ENCODE measurements around the gene RHBDL2. TPM values are rescaled to one million over a fixed set of nuclear protein-coding genes. Genes with fewer than 3 reads are reported as not detected.

The RHBDL2 gene
- total and polyA plus RNA-seq, 2 experiments from 2014 or later = 0.22 to 1.4 TPM

DNA sequence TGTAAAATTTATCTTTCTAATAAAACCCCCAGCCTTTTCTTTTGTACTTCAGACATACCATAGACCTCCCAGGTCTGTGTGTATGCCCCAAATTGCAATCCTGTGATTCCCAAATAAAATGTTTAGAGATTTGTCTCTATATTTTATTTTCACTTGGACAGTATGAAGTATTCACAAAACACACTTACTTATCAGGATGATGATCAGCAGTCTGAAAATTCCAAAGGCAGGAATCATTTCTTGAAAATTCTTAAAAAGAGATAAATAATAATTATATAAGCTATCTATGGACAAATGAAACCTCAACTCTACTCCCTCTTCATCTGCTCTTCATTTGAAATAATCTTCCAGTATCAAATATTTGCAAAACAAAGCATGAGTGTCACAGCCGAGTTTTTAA is 48.7 kb downstream of the RHBDL2 start:
- TF ChIP-seq EZH2 (IDR thresholded peaks at IDR 0.05; ENCODE audit: insufficient read depth, poor library complexity, severe bottlenecking) (no peak), EZH2phosphoT487 (IDR thresholded peaks at IDR 0.05; ENCODE audit: insufficient read depth, low read depth) (no peak)
- Histone ChIP-seq H3K27ac (no peak overlapping the region), H3K36me3 (ENCODE audit: low read depth) (no peaks in the 10 kb centered on the region), H3K27me3 (replicated peaks; ENCODE audit: insufficient read depth) (no peaks in the 10 kb centered on the region), H3K79me2 (ENCODE audit: insufficient read depth) (no peaks in the 10 kb centered on the region), H3F3A (ENCODE audit: insufficient read depth) (no peaks in the 10 kb centered on the region), H3K4me3 (no peak overlapping the region), H2AFZ (no peak overlapping the region), H3K4me1 (ENCODE audit: insufficient read depth) (peaks cover 6% of the 10 kb centered on the region; the same call in 1 of the 2 replicates), H3K4me2 (ENCODE audit: unreplicated experiment) (no peak overlapping the region), H3K9me2 (ENCODE audit: insufficient read depth) (no peaks in the 10 kb centered on the region), H3K9ac (no peak overlapping the region), H4K20me1 (ENCODE audit: insufficient read depth) (no peaks in the 10 kb centered on the region), H3K9me3 (ENCODE audit: low read depth) (no peaks in the 10 kb centered on the region)
- no peak for DNase-seq
- in situ Hi-C loops (cut with MboI) = no loop called here
- WGBS, 2 experiments (ENCODE audit: low coverage in 1 of 2, low lambda C conversion rate in 2 of 2, missing lambda C conversion rate in 2 of 2) = 46% methylated on average over 1 of the region's 1 CpG

DNA sequence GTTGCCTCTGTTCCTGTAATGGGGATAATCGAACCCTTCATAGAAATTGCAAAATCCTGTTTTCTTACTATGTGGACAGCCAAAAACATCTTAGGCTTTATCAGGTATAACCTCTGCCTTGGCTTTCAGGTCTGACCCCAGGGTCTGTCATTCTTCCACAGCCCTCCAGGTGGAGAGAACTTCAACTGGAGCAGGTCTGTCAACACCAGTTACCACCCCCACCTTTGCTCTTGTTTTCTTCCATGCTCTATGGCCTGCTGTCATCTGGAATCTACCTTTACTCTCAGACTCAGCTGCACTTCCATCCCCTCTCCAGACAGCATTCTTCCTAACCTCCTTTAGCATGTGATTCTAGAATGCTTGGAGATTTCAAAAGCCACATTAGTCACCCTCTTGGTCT is 49.9 kb downstream of the RHBDL2 start:
- Histone ChIP-seq H2AFZ (no peak overlapping the region), H3K27me3 (replicated peaks; ENCODE audit: insufficient read depth) (no peaks in the 10 kb centered on the region), H3K4me2 (ENCODE audit: unreplicated experiment) (no peak overlapping the region), H3K9ac (no peak overlapping the region), H4K20me1 (ENCODE audit: insufficient read depth) (no peaks in the 10 kb centered on the region), H3K79me2 (ENCODE audit: insufficient read depth) (no peaks in the 10 kb centered on the region), H3F3A (ENCODE audit: insufficient read depth) (no peaks in the 10 kb centered on the region), H3K4me1 (ENCODE audit: insufficient read depth) (peaks cover 6% of the 10 kb centered on the region; the same call in 1 of the 2 replicates), H3K36me3 (ENCODE audit: low read depth) (no peaks in the 10 kb centered on the region), H3K9me2 (ENCODE audit: insufficient read depth) (no peaks in the 10 kb centered on the region), H3K27ac (no peak overlapping the region), H3K9me3 (ENCODE audit: low read depth) (no peaks in the 10 kb centered on the region), H3K4me3 (no peak overlapping the region)
- in situ Hi-C loops (cut with MboI) = no loop called here
- TF ChIP-seq EZH2phosphoT487 (IDR thresholded peaks at IDR 0.05; ENCODE audit: insufficient read depth, low read depth) (no peak), EZH2 (IDR thresholded peaks at IDR 0.05; ENCODE audit: insufficient read depth, poor library complexity, severe bottlenecking) (no peak)
- peak; percentile 17 for DNase-seq
- WGBS, 2 experiments (ENCODE audit: low coverage in 1 of 2, low lambda C conversion rate in 2 of 2, missing lambda C conversion rate in 2 of 2) = 87 to 89% methylated on average over 1 of the region's 1 CpG

DNA sequence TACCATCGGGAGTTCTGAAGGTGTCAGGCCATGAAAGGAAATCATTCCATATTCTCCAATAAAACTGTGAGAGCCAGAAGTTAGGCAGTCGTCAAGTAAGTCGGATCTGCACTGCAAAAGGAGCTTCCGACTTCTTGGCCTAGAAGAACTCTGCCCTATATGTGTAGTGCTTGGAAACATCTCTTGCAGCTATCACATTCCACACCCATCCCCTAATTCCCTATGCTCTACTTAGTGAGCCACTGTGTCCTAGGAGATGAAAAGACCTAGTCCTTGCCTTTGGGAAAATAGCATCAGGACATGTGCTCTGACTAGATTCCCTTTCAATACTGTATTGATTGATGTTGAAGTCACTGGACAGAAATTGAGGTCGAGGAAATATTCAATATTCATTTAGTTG is 52.0 kb downstream of the RHBDL2 start:
- Histone ChIP-seq H3F3A (ENCODE audit: insufficient read depth) (no peaks in the 10 kb centered on the region), H4K20me1 (ENCODE audit: insufficient read depth) (no peaks in the 10 kb centered on the region), H3K9ac (no peak overlapping the region), H3K4me1 (ENCODE audit: insufficient read depth) (peaks cover 6% of the 10 kb centered on the region; the same call in 1 of the 2 replicates), H3K79me2 (ENCODE audit: insufficient read depth) (no peaks in the 10 kb centered on the region), H3K36me3 (ENCODE audit: low read depth) (no peaks in the 10 kb centered on the region), H3K27ac (no peak overlapping the region), H3K9me3 (ENCODE audit: low read depth) (no peaks in the 10 kb centered on the region), H3K4me2 (ENCODE audit: unreplicated experiment) (no peak overlapping the region), H3K4me3 (no peak overlapping the region), H3K27me3 (replicated peaks; ENCODE audit: insufficient read depth) (no peaks in the 10 kb centered on the region), H2AFZ (no peak overlapping the region), H3K9me2 (ENCODE audit: insufficient read depth) (no peaks in the 10 kb centered on the region)
- no peak for DNase-seq
- no peak for TF ChIP-seq EZH2 (IDR thresholded peaks at IDR 0.05; ENCODE audit: insufficient read depth, poor library complexity, severe bottlenecking)
- no peak for TF ChIP-seq EZH2phosphoT487 (IDR thresholded peaks at IDR 0.05; ENCODE audit: insufficient read depth, low read depth)
- WGBS, 2 experiments (ENCODE audit: low coverage in 1 of 2, low lambda C conversion rate in 2 of 2, missing lambda C conversion rate in 2 of 2) = 54 to 62% methylated on average over 5 of the region's 5 CpGs
- in situ Hi-C loops (cut with MboI) = no loop called here

DNA sequence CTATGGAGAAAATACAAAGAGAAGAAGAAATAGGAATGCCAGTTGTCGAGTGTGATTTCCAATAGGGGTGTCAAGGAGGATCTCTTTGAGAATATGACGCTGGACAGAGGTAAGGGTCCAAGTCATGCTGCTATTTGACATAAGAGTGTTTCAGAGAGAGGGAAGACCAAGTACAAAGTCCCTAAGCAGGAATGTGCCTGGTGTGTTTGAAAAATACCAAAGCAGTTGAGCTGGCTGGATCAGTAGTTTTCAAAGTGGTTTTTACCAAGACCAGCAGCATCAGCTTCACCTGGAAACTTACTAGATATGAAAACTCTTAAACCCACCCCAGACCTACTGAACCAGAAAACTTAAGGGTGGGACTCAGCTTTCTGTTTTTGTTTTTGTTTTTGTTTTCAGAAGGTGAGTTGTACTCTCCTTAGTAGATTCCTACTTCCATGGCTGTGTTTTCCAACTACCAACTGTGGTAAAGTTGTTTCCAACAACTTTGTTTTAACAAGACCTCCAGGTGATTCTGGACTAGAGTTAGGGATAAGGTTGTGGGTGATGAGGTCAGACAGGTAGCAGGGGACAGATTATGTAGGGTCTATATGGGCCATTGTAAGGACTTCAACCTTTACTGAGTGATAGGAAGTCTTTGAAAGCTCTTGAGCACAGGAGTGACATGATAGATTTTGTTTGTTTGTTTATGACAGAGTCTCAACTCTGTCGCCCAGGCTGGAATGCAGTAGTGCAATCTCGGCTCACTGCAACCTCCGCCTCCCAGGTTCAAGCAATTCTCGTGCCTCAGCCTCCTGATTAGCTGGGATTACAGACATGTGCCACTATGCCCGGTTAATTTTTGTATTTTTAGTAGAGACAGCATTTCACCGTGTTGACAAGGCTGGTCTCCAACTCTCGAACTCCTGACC is 53.0 kb downstream of the RHBDL2 start:
- H3K4me1 ChIP-seq (ENCODE audit: insufficient read depth) = peaks cover 6% of the 10 kb centered on the region; the same call in 1 of the 2 replicates
- no peaks in the 10 kb centered on the region for H3K9me3 ChIP-seq (ENCODE audit: low read depth)
- no peaks in the 10 kb centered on the region for H4K20me1 ChIP-seq (ENCODE audit: insufficient read depth)
- WGBS, 2 experiments (ENCODE audit: low coverage in 1 of 2, low lambda C conversion rate in 2 of 2, missing lambda C conversion rate in 2 of 2) = 81 to 86% methylated on average over 9 of the region's 9 CpGs
- no peak for TF ChIP-seq EZH2phosphoT487 (IDR thresholded peaks at IDR 0.05; ENCODE audit: insufficient read depth, low read depth)
- no peak for TF ChIP-seq EZH2 (IDR thresholded peaks at IDR 0.05; ENCODE audit: insufficient read depth, poor library complexity, severe bottlenecking)
- in situ Hi-C loops (cut with MboI) = no loop called here
- H3K79me2 ChIP-seq (ENCODE audit: insufficient read depth) = no peaks in the 10 kb centered on the region
- H3K36me3 ChIP-seq (ENCODE audit: low read depth) = no peaks in the 10 kb centered on the region
- no peak overlapping the region for H3K4me3 ChIP-seq
- H3F3A ChIP-seq (ENCODE audit: insufficient read depth) = no peaks in the 10 kb centered on the region
- H3K27ac ChIP-seq = no peak overlapping the region
- H2AFZ ChIP-seq = no peak overlapping the region
- no peak for DNase-seq
- H3K4me2 ChIP-seq (ENCODE audit: unreplicated experiment) = no peak overlapping the region
- no peaks in the 10 kb centered on the region for H3K9me2 ChIP-seq (ENCODE audit: insufficient read depth)
- no peaks in the 10 kb centered on the region for H3K27me3 ChIP-seq (replicated peaks; ENCODE audit: insufficient read depth)
- no peak overlapping the region for H3K9ac ChIP-seq
